ENCODE measurements around the gene BACE1-AS. TPM values are rescaled to one million over a fixed set of nuclear protein-coding genes. Genes with fewer than 3 reads are reported as not detected.

Gene BACE1-AS
- total and polyA plus RNA-seq, 2 of the 8 experiments (the other 6 are each of a cell fraction or from before 2014, with no cell fraction given): 14.9 to 17.4 TPM

- H4K5ac ChIP-seq (ENCODE audit: insufficient read length, low read depth, low read length): no peak overlapping the region
- H3K36me3 ChIP-seq (ENCODE audit: control insufficient read depth in 2 of 4, insufficient read depth in 4 of 4, low read length in 3 of 4): no peaks in the 10 kb centered on the region
- no peak overlapping the region for H3K4ac ChIP-seq (replicated peaks; ENCODE audit: insufficient read length, low read depth, low read length)
- no peaks in the 10 kb centered on the region for H3K9me3 ChIP-seq (ENCODE audit: insufficient read depth in 2 of 2, low read depth in 1 of 2, low read length in 1 of 2)
- no peaks in the 10 kb centered on the region for H3K27me3 ChIP-seq (replicated peaks in 1 of 4; ENCODE audit: control insufficient read depth in 3 of 4, extremely low read depth in 1 of 4, insufficient read depth in 3 of 4, low read length in 3 of 4)
- no peak overlapping the region for H3K4me2 ChIP-seq (ENCODE audit: insufficient read depth in 1 of 2, low read depth in 2 of 2, low read length in 2 of 2)
- 63% methylated on average over 2 of the region's 2 CpGs; no CpG with 5 or more reads in 1 of the 2 experiments for WGBS, 2 experiments (ENCODE audit: extremely low coverage in 1 of 2, insufficient coverage in 1 of 2, insufficient read length in 1 of 2, insufficient replicate concordance in 2 of 2, low coverage in 1 of 2, low lambda C conversion rate in 2 of 2, missing lambda C conversion rate in 1 of 2)
- ChIA-PET CTCF (ENCODE audit: partially characterized antibody) (interaction anchor here (1.0 to 1.2 kb wide), 2 partner anchors 8 to 151 kb away, joined by 3 read pairs; no protein-coding TSS in a partner anchor), POLR2A (ENCODE audit: partially characterized antibody) (no interaction called here)
- FAIRE-seq (no peak), DNase-seq (ENCODE audit: low read depth in 1 of 2, low spot score in 2 of 2) (no peak)
- H3K18ac ChIP-seq (ENCODE audit: extremely low read depth, low read length): no peak overlapping the region
- no peak overlapping the region for H3K56ac ChIP-seq (replicated peaks; ENCODE audit: insufficient read length, low read depth, low read length)
- no peak for TF ChIP-seq SRF (IDR thresholded peaks at IDR 0.05; ENCODE audit: low read depth, low read length)
- no peak for TF ChIP-seq TCF12 (IDR thresholded peaks at IDR 0.05; ENCODE audit: low read depth, low read length)
- no peak overlapping the region for H2BK5ac ChIP-seq (ENCODE audit: low read depth, low read length)
- no peak overlapping the region for H3K27ac ChIP-seq (ENCODE audit: low read depth, low read length)
- no peak overlapping the region for H2BK12ac ChIP-seq (ENCODE audit: low read depth, low read length)
- H4K20me1 ChIP-seq (replicated peaks in 1 of 2; ENCODE audit: control insufficient read depth in 1 of 2, insufficient read depth in 2 of 2, low read length in 2 of 2): peaks cover 0 to 1% of the 10 kb centered on the region in 2 experiments
- no peak overlapping the region for H3K4me3 ChIP-seq (ENCODE audit: extremely low read depth in 1 of 4, insufficient read depth in 2 of 4, low read depth in 3 of 4, low read length in 4 of 4)
- H2AFZ ChIP-seq (ENCODE audit: low read length): no peak overlapping the region
- no peak overlapping the region for H2BK120ac ChIP-seq (replicated peaks; ENCODE audit: low read depth, low read length)
- H3K23ac ChIP-seq (ENCODE audit: insufficient read length): no peak overlapping the region
- H3K79me2 ChIP-seq (ENCODE audit: control insufficient read depth in 1 of 2, insufficient read depth in 2 of 2, low read length in 2 of 2): no peaks in the 10 kb centered on the region
- no peak overlapping the region for H2BK20ac ChIP-seq (ENCODE audit: low read length)
- 0 out of 2 replicates have a peak, but pooled peaks cover 3% of the 10 kb centered on the region for H3K23me2 ChIP-seq (ENCODE audit: low read depth, low read length)
- H3K79me1 ChIP-seq (ENCODE audit: low read depth, low read length): no peaks in the 10 kb centered on the region
- peaks cover 0 to 5% (median under 1%) of the 10 kb centered on the region in 4 experiments; a peak in 2 of 7 replicates for H3K4me1 ChIP-seq (replicated peaks in 1 of 4; ENCODE audit: control insufficient read depth in 3 of 4, insufficient read depth in 4 of 4, low read length in 3 of 4)
- H4K8ac ChIP-seq (ENCODE audit: extremely low read depth, insufficient read depth, low read length): no peak overlapping the region
- H2BK15ac ChIP-seq (ENCODE audit: low read length): no peak overlapping the region
- H4K91ac ChIP-seq (replicated peaks; ENCODE audit: insufficient read length, low read length): no peak overlapping the region
- H3K14ac ChIP-seq (ENCODE audit: insufficient read length): no peak overlapping the region
- H3K9ac ChIP-seq (replicated peaks in 1 of 4; ENCODE audit: extremely low read depth in 1 of 4, low read depth in 3 of 4, low read length in 3 of 4): no peak overlapping the region
- H2AK5ac ChIP-seq (ENCODE audit: low read depth, low read length): no peak overlapping the region
Measured at GRCh38 chr11:117332843-117333242, 41.7 kb downstream of the BACE1-AS start.
